Fibroblast of gingiva (primary cell): ENCODE data around the gene COX10.
"Not testable (repeated sequence)": the region's sequence is repeated elsewhere in the genome, so short reads cannot be mapped to it uniquely, and the experiment has no call there.

Source experiments
- DNase-seq: peaks from one replicate; pipeline ENCODE4 v3.0.0-alpha.2; 2011; ENCODE audit warnings: low read depth

Gene COX10

DNA sequence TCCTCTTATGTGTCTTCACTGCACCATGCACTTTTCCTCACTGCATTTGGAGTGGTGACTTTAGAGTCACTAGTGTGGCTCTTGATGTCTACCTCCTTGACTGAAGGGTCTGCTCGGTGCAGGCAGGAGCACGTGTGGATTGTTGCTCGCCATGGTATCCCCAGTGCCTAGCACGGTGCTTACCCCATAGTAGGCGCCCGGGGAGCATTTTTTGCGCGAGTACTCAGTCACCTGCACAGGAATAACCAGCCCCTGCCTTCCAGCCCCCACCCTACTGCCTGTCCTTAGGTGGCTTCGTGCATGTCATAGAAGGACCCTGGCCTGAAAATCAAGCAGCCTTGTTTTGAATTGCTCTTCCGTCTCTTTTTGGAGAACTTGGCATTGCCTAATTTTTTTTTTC is 136.1 kb downstream of the COX10 start:
- no peak for DNase-seq

- no peak for DNase-seq
Measured at GRCh38 chr17:14205992-14206461, 136.7 kb downstream of the COX10 start.

- no peak for DNase-seq
Measured at GRCh38 chr17:14206891-14207290, 137.6 kb downstream of the COX10 start.

DNA sequence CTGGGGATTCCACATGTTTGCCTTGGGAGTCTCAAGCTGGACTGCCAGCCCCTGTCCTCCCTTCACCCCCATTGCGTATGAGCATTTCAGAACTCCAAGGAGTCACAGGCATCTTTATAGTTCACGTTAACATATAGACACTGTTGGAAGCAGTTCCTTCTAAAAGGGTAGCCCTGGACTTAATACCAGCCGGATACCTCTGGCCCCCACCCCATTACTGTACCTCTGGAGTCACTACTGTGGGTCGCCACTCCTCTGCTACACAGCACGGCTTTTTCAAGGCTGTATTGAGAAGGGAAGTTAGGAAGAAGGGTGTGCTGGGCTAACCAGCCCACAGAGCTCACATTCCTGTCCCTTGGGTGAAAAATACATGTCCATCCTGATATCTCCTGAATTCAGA is 138.5 kb downstream of the COX10 start:
- no peak for DNase-seq

- DNase-seq = no peak
Measured at GRCh38 chr17:14209215-14209614, 139.9 kb downstream of the COX10 start.

DNA sequence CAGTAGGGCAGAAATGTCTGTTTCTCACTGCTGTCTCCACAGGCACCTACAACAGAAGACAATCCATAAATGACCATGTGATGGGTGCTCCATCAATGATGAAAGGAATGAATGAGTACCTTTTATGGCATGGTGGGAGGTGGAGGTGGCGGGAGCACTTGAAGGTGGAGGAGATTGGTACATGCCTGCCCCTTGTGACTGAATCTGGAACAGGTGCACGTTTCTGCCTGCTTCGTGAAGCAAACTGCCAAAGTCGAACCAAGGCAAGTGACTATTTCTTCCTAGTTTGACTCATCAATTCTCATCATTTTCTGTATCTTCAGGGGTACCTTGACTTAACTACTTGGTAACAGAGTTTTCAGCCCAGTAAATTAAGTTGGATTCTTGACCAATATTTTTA is 141.9 kb downstream of the COX10 start:
- no peak for DNase-seq

GRCh38 chr17:14211801-14212200 is 142.5 kb downstream of the COX10 start:
- no peak for DNase-seq

DNA sequence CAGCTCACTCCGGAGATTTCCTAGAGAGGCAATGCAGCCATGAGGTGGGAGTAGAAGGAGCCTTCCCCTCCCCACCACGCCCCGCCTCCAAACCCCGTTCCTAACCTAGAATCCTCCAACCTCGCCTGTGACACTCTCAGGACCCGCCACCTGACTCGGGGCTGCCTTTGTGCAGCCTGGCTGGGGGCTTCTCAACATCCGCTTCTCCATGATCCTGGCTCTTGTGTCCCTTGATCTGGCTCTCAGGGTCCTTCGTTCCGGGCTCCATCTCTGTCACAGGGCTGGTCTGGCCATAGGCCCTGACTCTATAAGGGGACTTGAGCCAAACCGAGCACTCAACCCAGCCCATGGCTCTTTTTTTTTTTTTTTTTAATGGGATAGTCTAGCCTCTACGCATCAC is 143.1 kb downstream of the COX10 start:
- DNase-seq = no peak

- DNase-seq = no peak
Measured at GRCh38 chr17:14214271-14214670, 145.0 kb downstream of the COX10 start.

DNA sequence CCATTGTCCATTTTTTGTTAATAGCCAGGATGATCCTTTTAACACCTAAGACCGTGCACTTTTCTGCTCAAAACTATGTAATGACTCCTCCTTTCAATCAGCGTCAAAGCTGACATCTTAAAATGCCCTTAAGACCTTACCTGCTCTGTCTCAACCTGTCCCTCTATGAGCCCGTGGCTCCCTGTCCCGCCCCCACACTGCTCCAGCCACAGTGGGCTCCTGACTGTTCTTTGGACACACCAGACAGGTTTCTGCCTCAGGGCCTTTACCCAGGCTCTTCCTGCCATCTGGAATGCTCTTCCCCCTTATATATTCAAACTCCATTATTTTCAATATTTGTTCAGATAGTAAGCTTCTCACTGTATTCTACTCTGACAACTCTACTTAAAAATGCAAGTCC is 153.3 kb downstream of the COX10 start:
- no peak for DNase-seq

DNA sequence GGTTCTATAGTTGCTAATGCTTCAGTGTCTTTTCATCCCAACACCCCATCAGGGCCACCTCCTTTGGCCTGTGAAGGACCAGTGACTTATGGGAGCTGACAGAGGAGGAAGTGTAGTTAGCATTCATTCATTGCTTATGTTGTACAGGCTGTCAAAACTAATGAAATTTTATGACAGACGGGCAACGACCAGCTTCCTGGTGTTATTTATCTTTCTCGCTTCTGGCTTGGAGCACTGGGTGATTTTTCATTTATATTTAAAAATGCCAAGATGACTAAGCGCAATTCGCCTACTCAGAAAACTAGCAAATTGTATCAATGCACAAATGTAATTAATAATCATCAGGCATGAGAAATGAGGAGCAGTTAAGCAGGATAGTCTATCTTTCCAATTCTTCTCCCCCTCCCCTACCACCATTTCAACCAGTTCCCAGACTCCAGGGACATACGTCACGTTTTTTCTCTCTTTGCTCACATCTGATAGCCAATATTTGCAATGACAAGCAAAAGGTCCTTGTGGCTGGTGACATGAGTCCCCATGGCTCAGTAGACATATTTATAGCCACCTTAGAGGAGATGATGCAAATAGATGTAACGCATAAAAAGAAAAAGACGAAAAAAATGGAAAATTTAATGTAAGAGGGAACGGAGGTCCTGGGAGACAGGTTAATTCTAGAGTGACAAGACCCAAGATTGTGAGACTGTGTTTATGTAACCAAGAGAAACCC is 156.1 kb downstream of the COX10 start:
- no peak for DNase-seq

DNA sequence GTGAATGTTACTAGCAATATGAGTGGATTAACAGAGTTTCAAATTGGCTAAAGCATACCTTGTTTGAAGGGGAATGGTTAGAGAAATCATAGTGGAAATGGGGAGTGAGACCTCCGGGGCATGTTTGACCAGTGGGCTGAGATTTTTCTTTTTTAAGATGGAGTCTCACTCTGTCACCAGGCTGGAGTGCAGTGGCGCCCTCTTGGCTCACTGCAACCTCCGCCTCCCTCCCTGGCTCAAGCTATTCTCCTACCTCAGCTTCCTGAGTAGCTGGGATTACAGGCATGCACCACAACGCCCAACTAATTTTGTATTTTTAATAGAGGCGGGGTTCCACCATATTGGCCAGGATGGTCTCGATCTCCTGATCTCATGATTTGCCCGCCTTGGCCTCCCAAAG is 157.7 kb downstream of the COX10 start:
- no peak for DNase-seq

GRCh38 chr17:14228903-14229302 is 159.6 kb downstream of the COX10 start:
- peak; percentile 87 for DNase-seq

DNA sequence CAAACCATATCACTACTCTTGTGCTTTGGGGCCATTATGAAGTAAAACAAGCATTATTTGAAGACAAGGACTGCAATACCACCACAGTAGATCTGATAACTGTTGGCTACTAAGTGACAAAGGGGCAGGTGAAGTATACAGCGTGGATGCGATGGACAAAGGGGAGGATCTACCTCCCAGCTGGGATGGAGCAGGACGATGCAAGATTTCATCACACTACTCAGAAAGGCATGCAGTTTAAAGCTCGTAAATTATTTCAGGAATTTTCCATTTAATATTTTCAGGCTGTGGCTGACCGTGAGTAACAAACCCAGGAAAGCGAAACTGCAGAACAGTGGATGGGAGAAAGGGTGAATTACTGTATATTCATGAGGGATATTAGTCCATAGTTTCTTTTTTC is 161.9 kb downstream of the COX10 start:
- DNase-seq = peak; percentile 31

DNA sequence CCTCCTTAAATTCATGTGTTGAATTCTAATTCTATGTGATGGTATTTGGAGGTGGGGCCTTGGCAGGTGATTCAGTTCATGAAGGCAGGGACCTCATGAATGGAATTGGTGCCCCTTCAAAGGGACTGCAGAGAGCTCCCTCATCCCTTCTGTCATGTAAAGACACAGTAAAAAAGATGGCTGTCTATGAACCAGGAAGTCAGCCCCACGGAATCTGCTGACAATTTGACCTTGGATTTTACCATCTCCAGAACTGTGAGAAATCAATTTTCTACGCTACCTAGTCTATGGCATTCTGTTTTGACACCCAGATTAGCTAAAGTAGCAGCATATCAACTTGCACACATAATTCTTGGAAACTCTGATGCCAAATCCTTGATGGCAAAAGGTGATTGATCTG is 165.7 kb downstream of the COX10 start:
- DNase-seq = not testable (repeated sequence)

- not testable (repeated sequence) for DNase-seq
Measured at GRCh38 chr17:14236032-14236431, 166.7 kb downstream of the COX10 start.

DNA sequence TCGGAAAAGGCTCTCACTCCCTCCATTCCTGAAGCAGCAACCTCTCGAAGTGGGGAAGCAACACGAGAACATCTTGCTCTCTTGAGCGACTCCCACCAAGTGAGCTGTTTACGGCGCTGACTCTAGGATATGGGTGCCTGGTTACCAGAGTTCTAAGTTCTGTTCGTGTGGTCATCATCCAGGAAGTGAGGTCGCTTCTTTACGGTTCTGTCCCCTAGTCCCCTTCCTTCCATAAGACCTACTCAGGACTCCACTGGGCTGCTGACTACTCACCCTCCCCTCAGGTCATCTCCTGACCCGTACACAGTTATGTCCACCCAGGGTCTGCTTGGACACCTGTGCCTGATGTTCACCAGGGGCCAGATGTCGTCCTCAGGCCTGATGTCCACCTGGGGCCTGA is 167.5 kb downstream of the COX10 start, which contains the start of gene CDRT15:
TSS of gene CDRT15 (minus strand) at position 101 of the 400 bp plus-strand sequence. CDS start at position 72, 29 bp downstream.
- not testable (repeated sequence) for DNase-seq

DNA sequence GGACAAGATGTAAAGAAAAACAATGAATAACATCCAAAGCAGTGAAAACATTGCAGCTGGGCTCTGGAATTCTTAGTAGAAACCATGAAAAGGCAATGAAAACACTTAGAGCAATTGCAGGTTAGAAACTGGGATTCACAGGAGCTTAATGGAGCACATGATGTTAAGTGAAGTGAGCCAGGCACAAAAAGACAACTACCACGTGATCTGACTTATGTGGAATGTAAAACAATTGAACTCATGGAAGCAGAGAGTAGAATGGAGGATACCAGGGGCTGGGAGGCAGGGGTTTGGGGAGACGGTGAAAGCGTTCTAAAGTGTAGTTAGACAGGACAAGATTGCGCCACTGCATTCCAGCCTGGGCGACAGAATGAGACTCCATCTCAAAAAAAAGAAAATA is 170.0 kb downstream of the COX10 start:
- DNase-seq = not testable (repeated sequence)

- no peak for DNase-seq
Measured at GRCh38 chr17:14245002-14245401, 175.7 kb downstream of the COX10 start.

GRCh38 chr17:14245629-14246028 is 176.3 kb downstream of the COX10 start:
- no peak for DNase-seq
